CD4-positive, CD25-positive, alpha-beta regulatory T cell (primary cell): ENCODE data around the gene GJA1. TPM values are rescaled to one million over a fixed set of nuclear protein-coding genes. Genes with fewer than 3 reads are reported as not detected.
"Not testable (repeated sequence)": the region's sequence is repeated elsewhere in the genome, so short reads cannot be mapped to it uniquely, and the experiment has no call there.

Experiments
- ATAC-seq, 2 donors: fragments of 150-1000 bp; cut with Tn5 transposase; one replicate each; pipeline ENCODE4 v1.10.0; 2021; ENCODE audit warnings: low read depth in 2 of 2, moderate number of reproducible peaks in 2 of 2, moderate library complexity in 1 of 2
- DNase-seq, 3 donors: peaks; one replicate each; pipeline versions ENCODE4 v3.0.0 to v3.0.0-alpha.2; 2012 to 2022; ENCODE audit warnings: mixed read lengths in 1 of 3
- H3K27ac ChIP-seq: one replicate; pipeline ENCODE4 v1.7.0; 2013; ENCODE audit warnings: mild to moderate bottlenecking, low read length; ENCODE audit not compliant: insufficient read depth, poor library complexity, severe bottlenecking
- H3K27me3 ChIP-seq: one replicate; pipeline ENCODE4 v1.7.0; 2013; ENCODE audit warnings: low read length; ENCODE audit not compliant: control insufficient read depth, insufficient read depth
- H3K36me3 ChIP-seq: one replicate; pipeline ENCODE4 v1.7.0; 2013; ENCODE audit warnings: mild to moderate bottlenecking, low read length, moderate library complexity; ENCODE audit not compliant: control insufficient read depth, insufficient read depth
- H3K4me1 ChIP-seq: 2 replicates; pipeline ENCODE4 v1.7.0; 2013; ENCODE audit warnings: mild to moderate bottlenecking, low read length; ENCODE audit not compliant: insufficient read depth, control insufficient read depth, poor library complexity, severe bottlenecking
- H3K4me3 ChIP-seq: one replicate; pipeline ENCODE4 v1.7.0; 2013; ENCODE audit warnings: low read depth, mild to moderate bottlenecking, low read length, moderate library complexity
- H3K9me3 ChIP-seq, 2 experiments: 1 replicate in 1 of 2; 2 replicates in 1 of 2; pipeline ENCODE4 v1.7.0; 2013; ENCODE audit warnings: low read length in 2 of 2, mild to moderate bottlenecking in 1 of 2, moderate library complexity in 1 of 2; ENCODE audit not compliant: control insufficient read depth in 2 of 2
- H3K27ac Mint-ChIP-seq, 3 donors: one replicate each; pipeline ENCODE4 v1.8.0; 2020 to 2022; ENCODE audit warnings: mild to moderate bottlenecking in 3 of 3, mixed read lengths in 3 of 3, moderate library complexity in 2 of 3
- H3K27me3 Mint-ChIP-seq: one replicate; pipeline ENCODE4 v1.8.0; 2022; ENCODE audit warnings: mild to moderate bottlenecking, mixed read lengths
- H3K36me3 Mint-ChIP-seq: one replicate; pipeline ENCODE4 v1.8.0; 2020; ENCODE audit warnings: mixed read lengths
- H3K4me1 Mint-ChIP-seq, 4 donors: one replicate each; pipeline ENCODE4 v1.8.0; 2020 to 2022; ENCODE audit warnings: mixed read lengths in 4 of 4, mild to moderate bottlenecking in 1 of 4
- H3K4me3 Mint-ChIP-seq, 4 donors: one replicate each; pipeline ENCODE4 v1.8.0; 2020 to 2022; ENCODE audit warnings: mild to moderate bottlenecking in 4 of 4, mixed read lengths in 4 of 4, moderate library complexity in 3 of 4
- H3K9me3 Mint-ChIP-seq, 7 donors: one replicate each; pipeline ENCODE4 v1.8.0; 2020 to 2022; ENCODE audit warnings: mixed read lengths in 7 of 7, mild to moderate bottlenecking in 3 of 7, moderate library complexity in 2 of 7
- polyA plus RNA-seq, 4 donors: library from polyadenylated mRNA; unstranded; fragments of 300-500 nt; fragmentation: Illumina TruSeq; gene quantifications; one replicate each; pipeline ENCODE4 v1.2.3, GENCODE V29; 2021
- total RNA-seq: library from RNA; stranded (reverse); gene quantifications from one replicate; pipeline ENCODE4 v1.2.3, GENCODE V29; 2022

GJA1 gene
- total and polyA plus RNA-seq, 5 donors from 2014 or later, result not detected

DNA sequence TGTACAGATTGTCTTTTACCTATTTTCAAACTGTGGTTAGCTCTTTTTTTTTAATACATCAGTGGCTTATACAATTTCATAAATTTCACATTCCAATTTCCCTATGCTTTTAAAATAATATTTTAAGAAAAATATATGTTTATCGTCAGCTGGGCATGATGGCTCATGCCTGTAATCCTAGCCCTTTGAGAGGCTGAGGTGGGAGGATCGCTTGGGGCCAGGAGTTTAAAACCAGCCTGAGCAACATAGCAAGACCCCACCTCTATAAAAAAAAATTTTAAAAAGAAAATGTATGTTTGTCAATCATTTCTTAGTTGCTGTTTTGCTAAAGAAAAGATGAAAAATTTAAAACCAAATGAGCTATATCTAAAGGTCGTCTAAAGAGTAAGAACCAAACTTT is 3.4 kb downstream of the GJA1 start:
- no peaks in the 10 kb centered on the region for H3K9me3 Mint-ChIP-seq
- no peak overlapping the region for H3K27ac ChIP-seq

GRCh38 chr6:121439475-121439874 is 4.0 kb downstream of the GJA1 start:
- Mint-ChIP-seq H3K27ac (no peak overlapping the region), H3K9me3 (peaks cover 0 to 5% (median 0%) of the 10 kb centered on the region in 7 donors), H3K36me3 (no peaks in the 10 kb centered on the region), H3K27me3 (peaks cover 48% of the 10 kb centered on the region), H3K4me1 (peaks cover 0 to 27% (median 9%) of the 10 kb centered on the region in 4 donors), H3K4me3 (no peak overlapping the region)
- Histone ChIP-seq H3K9me3 (no peaks in the 10 kb centered on the region), H3K27ac (no peak overlapping the region), H3K4me1 (peaks cover 8% of the 10 kb centered on the region), H3K27me3 (peaks cover 28% of the 10 kb centered on the region), H3K36me3 (no peaks in the 10 kb centered on the region), H3K4me3 (no peak overlapping the region)
- DNase-seq (no peak), ATAC-seq (no peak)

More for the DNA sequence above, 3.4 kb downstream of the GJA1 start:
- Mint-ChIP-seq H3K36me3 (no peaks in the 10 kb centered on the region), H3K4me3 (no peak overlapping the region), H3K4me1 (peaks cover 0 to 27% (median 9%) of the 10 kb centered on the region in 4 donors), H3K27me3 (peaks cover 54% of the 10 kb centered on the region), H3K27ac (no peak overlapping the region)
- Histone ChIP-seq H3K4me3 (no peak overlapping the region), H3K4me1 (peaks cover 8% of the 10 kb centered on the region), H3K9me3 (no peaks in the 10 kb centered on the region), H3K36me3 (no peaks in the 10 kb centered on the region), H3K27me3 (peaks cover 28% of the 10 kb centered on the region)
- no peak for ATAC-seq
- no peak for DNase-seq

DNA sequence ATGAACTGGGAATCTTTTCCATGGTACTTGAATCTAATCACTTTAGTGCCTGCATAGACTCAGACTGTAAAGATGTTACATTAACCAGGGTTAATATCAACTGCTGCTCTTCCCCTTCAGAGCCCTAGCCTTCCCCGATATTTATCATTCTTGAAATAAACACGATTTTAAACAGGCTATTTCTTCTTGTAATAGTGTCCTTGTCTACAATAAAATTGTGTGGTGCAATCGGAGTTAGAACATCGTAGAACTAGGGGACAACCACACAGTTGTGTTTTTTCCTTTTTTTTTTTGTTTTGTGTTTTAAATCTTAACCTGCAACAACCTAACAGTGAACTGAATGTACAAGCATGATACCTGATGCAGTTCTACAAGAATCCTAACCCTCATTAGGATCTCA is 4.5 kb downstream of the GJA1 start:
- Histone ChIP-seq H3K36me3 (no peaks in the 10 kb centered on the region), H3K9me3 (no peaks in the 10 kb centered on the region), H3K4me3 (no peak overlapping the region), H3K4me1 (peaks cover 8% of the 10 kb centered on the region), H3K27ac (no peak overlapping the region), H3K27me3 (peaks cover 28% of the 10 kb centered on the region)
- ATAC-seq (no peak), DNase-seq (no peak)
- Mint-ChIP-seq H3K27ac (no peak overlapping the region), H3K27me3 (peaks cover 47% of the 10 kb centered on the region), H3K36me3 (no peaks in the 10 kb centered on the region), H3K9me3 (peaks cover 0 to 5% (median 0%) of the 10 kb centered on the region in 7 donors), H3K4me1 (peaks cover 0 to 27% (median 9%) of the 10 kb centered on the region in 4 donors), H3K4me3 (no peak overlapping the region)

DNA sequence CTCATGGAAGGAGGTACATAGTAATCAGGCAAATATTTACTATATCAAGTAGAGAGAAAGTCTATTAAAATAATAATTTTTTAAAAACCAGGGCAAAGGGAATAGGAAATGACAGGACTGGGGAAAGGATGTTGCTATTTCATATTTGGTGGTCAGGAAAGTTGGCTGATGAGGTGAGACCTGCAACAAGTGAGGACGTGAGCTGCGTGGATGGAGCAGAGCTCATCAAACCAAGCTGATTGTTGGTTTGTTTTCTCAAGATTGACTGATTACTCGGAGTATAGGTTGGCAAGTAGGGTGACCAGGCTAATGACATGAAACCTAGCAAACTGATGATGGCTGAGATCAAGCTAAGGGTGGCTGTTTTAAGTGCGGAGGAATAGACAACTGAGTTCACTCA is 6.0 kb downstream of the GJA1 start:
- DNase-seq (no peak), ATAC-seq (no peak)
- H3K27me3 Mint-ChIP-seq, result peaks cover 36% of the 10 kb centered on the region
- peaks cover 0 to 19% (median 6%) of the 10 kb centered on the region in 4 donors for H3K4me1 Mint-ChIP-seq
- H3K27ac ChIP-seq, result no peak overlapping the region
- no peaks in the 10 kb centered on the region for H3K9me3 ChIP-seq
- peaks cover 8% of the 10 kb centered on the region for H3K4me1 ChIP-seq
- H3K27ac Mint-ChIP-seq, result no peak overlapping the region
- no peaks in the 10 kb centered on the region for H3K36me3 ChIP-seq
- no peak overlapping the region for H3K4me3 ChIP-seq
- H3K27me3 ChIP-seq, result peaks cover 22% of the 10 kb centered on the region
- no peak overlapping the region for H3K4me3 Mint-ChIP-seq
- H3K36me3 Mint-ChIP-seq, result no peaks in the 10 kb centered on the region
- peaks cover 0 to 5% (median 0%) of the 10 kb centered on the region in 7 donors for H3K9me3 Mint-ChIP-seq

DNA sequence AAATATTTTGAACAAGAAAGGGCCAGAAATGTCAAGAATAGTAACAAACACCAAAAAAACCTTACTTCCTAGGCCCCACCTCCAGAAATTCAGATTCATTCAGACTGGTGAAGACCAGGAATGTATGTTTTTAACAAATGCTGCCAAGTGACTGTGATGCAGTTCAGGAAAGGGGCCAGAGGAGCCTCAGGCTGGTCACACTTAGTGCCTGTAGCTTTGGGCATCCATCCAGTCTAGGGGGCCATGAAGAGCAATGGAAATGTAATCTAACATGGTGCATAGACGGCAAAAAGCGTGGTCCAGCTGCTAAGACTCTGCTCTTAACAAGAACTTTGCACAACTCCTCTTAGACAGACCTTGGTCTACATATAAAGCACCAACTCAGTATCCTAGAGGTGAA is 7.1 kb downstream of the GJA1 start:
- DNase-seq, result no peak
- no peak for ATAC-seq
- Mint-ChIP-seq H3K27ac (no peak overlapping the region), H3K4me3 (no peak overlapping the region), H3K4me1 (peaks cover 0 to 8% (median 3%) of the 10 kb centered on the region in 4 donors), H3K27me3 (peaks cover 25% of the 10 kb centered on the region), H3K9me3 (peaks cover 0 to 5% (median 1%) of the 10 kb centered on the region in 7 donors), H3K36me3 (no peaks in the 10 kb centered on the region)
- H3K27ac ChIP-seq, result no peak overlapping the region
- H3K4me1 ChIP-seq, result peaks cover under 1% of the 10 kb centered on the region
- H3K36me3 ChIP-seq, result no peaks in the 10 kb centered on the region
- H3K27me3 ChIP-seq, result peaks cover 16% of the 10 kb centered on the region
- H3K4me3 ChIP-seq, result no peak overlapping the region
- no peaks in the 10 kb centered on the region for H3K9me3 ChIP-seq

DNA sequence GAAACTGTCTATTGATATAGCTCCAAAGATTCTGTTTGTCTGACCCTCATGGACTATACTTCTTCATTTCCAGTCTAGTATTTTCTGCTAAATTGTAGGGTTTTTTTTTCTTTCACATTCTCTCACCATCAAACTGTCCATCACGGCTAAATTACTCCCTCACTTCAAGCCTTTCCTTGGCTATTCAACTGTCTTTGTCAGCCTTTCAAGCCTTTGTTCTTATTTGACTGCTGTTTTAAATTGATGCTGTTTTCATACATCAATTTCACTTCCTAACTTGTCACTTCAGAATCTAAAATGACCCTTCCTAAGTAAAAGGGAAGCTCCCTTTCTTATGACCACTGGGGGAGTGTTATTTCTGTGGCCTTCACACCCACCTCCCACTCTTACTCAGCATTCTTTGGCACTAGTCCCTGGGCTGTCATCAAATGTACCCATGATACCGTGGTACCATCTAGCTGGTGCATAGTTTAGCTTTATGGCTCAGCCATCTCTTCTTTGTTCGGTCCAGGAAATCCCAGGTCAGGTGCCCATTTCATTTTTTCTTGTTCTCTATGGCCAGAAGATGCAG is 8.6 kb downstream of the GJA1 start:
- H3K4me3 ChIP-seq, result no peak overlapping the region
- H3K27me3 Mint-ChIP-seq, result peaks cover 15% of the 10 kb centered on the region
- H3K27ac ChIP-seq, result no peak overlapping the region
- no peak overlapping the region for H3K27ac Mint-ChIP-seq
- no peaks in the 10 kb centered on the region for H3K4me1 ChIP-seq
- H3K9me3 ChIP-seq, result no peaks in the 10 kb centered on the region
- H3K27me3 ChIP-seq, result peaks cover 6% of the 10 kb centered on the region
- no peak overlapping the region for H3K4me3 Mint-ChIP-seq
- no peak for DNase-seq
- no peak for ATAC-seq
- no peaks in the 10 kb centered on the region for H3K36me3 ChIP-seq
- no peaks in the 10 kb centered on the region for H3K36me3 Mint-ChIP-seq
- peaks cover 0 to 5% (median 1%) of the 10 kb centered on the region in 7 donors for H3K9me3 Mint-ChIP-seq
- no peaks in the 10 kb centered on the region for H3K4me1 Mint-ChIP-seq

- not testable (repeated sequence) for H3K9me3 Mint-ChIP-seq, H3K4me3 ChIP-seq, H3K36me3 ChIP-seq, DNase-seq, H3K27me3 ChIP-seq, H3K36me3 Mint-ChIP-seq, H3K27ac Mint-ChIP-seq, H3K4me1 ChIP-seq, ATAC-seq, H3K9me3 ChIP-seq, H3K27me3 Mint-ChIP-seq, H3K4me3 Mint-ChIP-seq, H3K4me1 Mint-ChIP-seq, H3K27ac ChIP-seq
Observed at GRCh38 chr6:121446705-121447104, 11.3 kb downstream of the GJA1 start.

DNA sequence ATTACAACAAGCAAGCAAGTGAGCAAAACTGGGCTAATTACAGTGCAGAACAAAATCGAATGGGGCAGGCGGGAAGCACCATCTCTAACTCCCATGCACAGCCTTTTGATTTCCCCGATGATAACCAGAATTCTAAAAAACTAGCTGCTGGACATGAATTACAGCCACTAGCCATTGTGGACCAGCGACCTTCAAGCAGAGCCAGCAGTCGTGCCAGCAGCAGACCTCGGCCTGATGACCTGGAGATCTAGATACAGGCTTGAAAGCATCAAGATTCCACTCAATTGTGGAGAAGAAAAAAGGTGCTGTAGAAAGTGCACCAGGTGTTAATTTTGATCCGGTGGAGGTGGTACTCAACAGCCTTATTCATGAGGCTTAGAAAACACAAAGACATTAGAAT is 12.3 kb downstream of the GJA1 start:
- H3K9me3 Mint-ChIP-seq, H3K36me3 ChIP-seq, H3K27me3 ChIP-seq, H3K4me1 ChIP-seq, H3K9me3 ChIP-seq, DNase-seq, H3K27ac ChIP-seq, ATAC-seq, H3K27ac Mint-ChIP-seq, H3K36me3 Mint-ChIP-seq, H3K4me3 ChIP-seq, H3K27me3 Mint-ChIP-seq, H3K4me1 Mint-ChIP-seq, H3K4me3 Mint-ChIP-seq: not testable (repeated sequence)
